ENCODE data around the gene FAM240A.

- no peak for TF ChIP-seq CTCF (IDR thresholded peaks at IDR 0.05)
- TF ChIP-seq EZH2phosphoT487 (IDR thresholded peaks at IDR 0.05), result no peak
Observed at GRCh38 chr3:46651084-46651483, 38.8 kb downstream of the FAM240A start.
